Raji (cell line): Measurements from ENCODE around the gene LRP10.

ENCODE experiments used
- POLR2A ChIP-seq: IDR thresholded peaks from 2 replicates; pipeline ENCODE4 v1.6.1; 2011; ENCODE audit warnings: low read depth, low read length, control low read depth; ENCODE audit not compliant: insufficient read depth

The LRP10 gene

GRCh38 chr14:22878271-22879246 is 7.0 kb downstream of the LRP10 start:
- TF ChIP-seq POLR2A: no peak

- no peak; the same call in 1 of the 2 replicates for TF ChIP-seq POLR2A
These were observed 10.5 kb downstream of the LRP10 start for GRCh38 chr14:22882064-22882463.

GRCh38 chr14:22882529-22883172 is 11.1 kb downstream of the LRP10 start:
- TF ChIP-seq POLR2A: no peak; the same call in 1 of the 2 replicates

- TF ChIP-seq POLR2A: no peak
These were observed 11.8 kb downstream of the LRP10 start, which contains the start of gene REM2 for GRCh38 chr14:22883173-22883976. Gene REM2, plus strand, starts transcription at chr14:22883222. Its CDS starts 66 bp downstream, at chr14:22883288.

- TF ChIP-seq POLR2A: no peak
These were observed 12.7 kb downstream of the LRP10 start for GRCh38 chr14:22884076-22884737.

GRCh38 chr14:22884738-22885523 is 13.4 kb downstream of the LRP10 start:
- TF ChIP-seq POLR2A: no peak

- TF ChIP-seq POLR2A: no peak
These were observed 14.4 kb downstream of the LRP10 start for GRCh38 chr14:22885975-22886374.

- TF ChIP-seq POLR2A: peak; percentile 36; the same call in 1 of the 2 replicates
These were observed 15.1 kb downstream of the LRP10 start for GRCh38 chr14:22886500-22887259.

GRCh38 chr14:22887260-22887989 is 15.9 kb downstream of the LRP10 start:
- TF ChIP-seq POLR2A: peak; percentile 21; the same call in 1 of the 2 replicates

- no peak for TF ChIP-seq POLR2A
These were observed 16.4 kb downstream of the LRP10 start for GRCh38 chr14:22887990-22888378.

- TF ChIP-seq POLR2A: no peak
These were observed 17.1 kb downstream of the LRP10 start for GRCh38 chr14:22888662-22889061.

- TF ChIP-seq POLR2A: no peak
These were observed 18.9 kb downstream of the LRP10 start for GRCh38 chr14:22890416-22890815.
